Activated CD8-positive, alpha-beta memory T cell treated with anti-CD3 and anti-CD28 coated beads, Interleukin-2, amount 10 ng/mL, durations not matched to agents 7 days and 5 days (primary cell): ENCODE results near the gene PPP1R3E. TPM values are rescaled to one million over a fixed set of nuclear protein-coding genes. Genes with fewer than 3 reads are reported as not detected.
"Not testable (repeated sequence)": the region's sequence is repeated elsewhere in the genome, so short reads cannot be mapped to it uniquely, and the experiment has no call there.

Source experiments
- ATAC-seq: fragments of 150-1000 bp; cut with Tn5 transposase; one replicate; pipeline ENCODE4 v1.10.0; 2021; ENCODE audit warnings: moderate library complexity
- CTCF ChIA-PET: fragments of 350-600 bp; sonication (Branson Sonifier 250); formaldehyde crosslinking; loops from one replicate; lab custom pipeline; 2021; ENCODE audit warnings: antibody characterized with exemption; lab: Charles Lee
- DNase-seq: peaks from one replicate; pipeline ENCODE4 v3.0.0-alpha.2; 2020
- H3K27ac Mint-ChIP-seq: one replicate; pipeline ENCODE4 v1.8.0; 2021; ENCODE audit warnings: mild to moderate bottlenecking, mixed read lengths
- H3K27me3 Mint-ChIP-seq: one replicate; pipeline ENCODE4 v1.8.0; 2021; ENCODE audit warnings: mixed read lengths
- H3K36me3 Mint-ChIP-seq: one replicate; pipeline ENCODE4 v1.8.0; 2021; ENCODE audit warnings: mild to moderate bottlenecking, mixed read lengths
- H3K4me1 Mint-ChIP-seq: one replicate; pipeline ENCODE4 v1.8.0; 2021; ENCODE audit warnings: mixed read lengths
- H3K4me3 Mint-ChIP-seq: one replicate; pipeline ENCODE4 v1.8.0; 2021; ENCODE audit warnings: mild to moderate bottlenecking, moderate library complexity, mixed read lengths
- H3K9me3 Mint-ChIP-seq: one replicate; pipeline ENCODE4 v1.8.0; 2022; ENCODE audit warnings: low read depth, mixed read lengths
- total RNA-seq, 2 experiments: library from RNA; stranded (reverse); gene quantifications; one replicate each; pipeline ENCODE4 v1.2.3, GENCODE V29; 2021

Gene PPP1R3E
- total RNA-seq, 2 experiments from 2014 or later, result 22.0 to 27.4 TPM

DNA sequence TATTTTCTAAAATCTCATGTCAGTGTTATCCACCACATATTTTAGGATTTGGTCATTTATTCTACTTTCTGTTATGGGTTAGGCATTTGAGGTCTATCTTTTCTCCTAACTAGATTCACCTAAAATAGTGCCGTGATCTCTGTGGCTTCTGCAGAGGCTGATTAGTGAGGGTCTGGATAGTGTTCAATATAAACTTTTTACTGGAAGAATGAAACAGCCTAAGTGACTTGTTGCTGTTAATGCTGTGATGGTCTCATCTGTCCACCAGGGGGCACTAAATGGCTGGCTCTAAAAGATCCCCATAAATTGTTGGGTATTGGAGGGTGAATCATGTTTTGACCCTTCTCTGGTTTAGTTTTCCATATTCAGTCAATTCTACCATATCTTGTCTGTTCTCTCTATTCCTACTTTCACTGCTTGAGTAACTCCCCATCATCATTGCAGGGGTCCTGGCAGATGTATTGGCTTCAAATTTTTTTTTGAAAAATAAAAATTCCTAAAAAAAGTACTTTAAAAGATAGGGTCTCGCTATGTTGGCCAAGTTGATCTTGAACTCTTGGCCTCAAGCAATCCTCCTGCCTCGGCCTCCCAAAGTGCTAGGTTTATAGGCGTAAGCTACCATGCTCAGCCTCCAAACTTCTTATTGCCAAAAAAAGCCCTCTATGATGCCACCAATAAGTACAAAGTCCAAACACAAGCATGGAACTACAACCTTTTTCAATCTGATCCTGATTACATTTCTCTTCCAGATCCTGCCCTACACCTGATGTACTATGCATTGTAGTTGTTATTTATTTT lies 25.5 kb upstream of the PPP1R3E start:
- H3K27ac Mint-ChIP-seq, result no peak overlapping the region
- CTCF ChIA-PET, result interaction anchor here (0.9 to 10.7 kb wide), 12 partner anchors 10 to 232 kb away, joined by 3 to 119 read pairs (median 4); partner anchors contain the start of genes CMTM5 and PPP1R3E
- peak; percentile 67 for ATAC-seq

DNA sequence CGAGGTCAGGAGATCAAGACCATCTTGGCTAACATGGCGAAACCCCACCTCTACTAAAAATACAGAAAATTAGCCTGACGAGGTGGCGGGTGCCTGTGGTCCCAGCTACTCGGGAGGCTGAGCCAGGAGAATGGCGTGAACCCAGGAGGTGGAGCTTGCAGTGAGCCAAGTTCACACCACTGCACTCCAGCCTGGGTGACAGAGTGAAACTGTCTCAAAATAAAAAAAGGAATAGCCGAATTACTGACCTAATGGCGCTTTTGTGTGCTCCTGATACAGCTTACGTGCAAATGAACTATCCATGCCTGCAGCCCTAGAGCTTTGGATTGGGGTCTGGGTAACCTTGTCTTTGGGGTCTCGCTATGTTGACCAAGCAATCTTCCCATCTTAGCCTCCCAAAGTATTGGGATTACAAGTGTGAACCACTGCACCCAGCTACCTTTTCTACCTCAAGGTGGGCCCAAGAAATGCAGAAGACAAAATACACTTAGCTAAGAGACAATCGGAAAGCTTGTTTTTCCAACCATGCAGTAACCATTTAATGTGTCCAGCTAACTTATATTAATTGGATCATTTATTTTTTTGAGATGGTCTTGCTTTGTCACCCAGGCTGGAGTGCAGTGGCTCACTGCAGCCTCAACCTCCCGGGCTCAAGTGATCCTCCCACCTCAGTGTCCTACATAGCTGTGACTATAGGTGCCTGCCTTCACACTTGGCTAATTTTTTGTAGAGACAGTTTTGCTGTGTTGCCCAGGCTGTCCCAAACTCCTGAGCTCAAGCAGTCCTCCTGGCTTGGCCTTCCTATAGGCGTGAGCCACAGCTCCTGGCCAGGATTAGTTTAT lies 24.1 kb upstream of the PPP1R3E start:
- DNase-seq (no peak), ATAC-seq (no peak)
- CTCF ChIA-PET, result interaction anchor here (0.6 to 10.7 kb wide), 17 partner anchors 8 to 236 kb away, joined by 3 to 119 read pairs (median 4); partner anchors contain the start of genes CMTM5, HOMEZ and PPP1R3E
- Mint-ChIP-seq H3K4me1 (peaks cover 21% of the 10 kb centered on the region), H3K36me3 (peaks cover 32% of the 10 kb centered on the region), H3K9me3 (no peaks in the 10 kb centered on the region), H3K27me3 (no peaks in the 10 kb centered on the region), H3K27ac (no peak overlapping the region), H3K4me3 (no peak overlapping the region)

More for the DNA sequence above, 25.5 kb upstream of the PPP1R3E start:
- Mint-ChIP-seq H3K9me3 (no peaks in the 10 kb centered on the region), H3K4me1 (peaks cover 10% of the 10 kb centered on the region), H3K4me3 (no peak overlapping the region), H3K36me3 (peaks cover 22% of the 10 kb centered on the region), H3K27me3 (no peaks in the 10 kb centered on the region)
- peak; percentile 76 for DNase-seq

DNA sequence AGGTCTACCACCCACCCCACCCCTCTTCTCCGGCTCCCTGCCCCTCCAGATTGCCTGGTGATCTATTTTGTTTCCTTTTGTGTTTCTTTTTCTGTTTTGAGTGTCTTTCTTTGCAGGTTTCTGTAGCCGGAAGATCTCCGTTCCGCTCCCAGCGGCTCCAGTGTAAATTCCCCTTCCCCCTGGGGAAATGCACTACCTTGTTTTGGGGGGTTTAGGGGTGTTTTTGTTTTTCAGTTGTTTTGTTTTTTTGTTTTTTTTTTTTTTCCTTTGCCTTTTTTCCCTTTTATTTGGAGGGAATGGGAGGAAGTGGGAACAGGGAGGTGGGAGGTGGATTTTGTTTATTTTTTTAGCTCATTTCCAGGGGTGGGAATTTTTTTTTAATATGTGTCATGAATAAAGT lies 23.1 kb upstream of the PPP1R3E start:
- not testable (repeated sequence) for H3K4me3 Mint-ChIP-seq, ATAC-seq, H3K27me3 Mint-ChIP-seq, DNase-seq, H3K9me3 Mint-ChIP-seq, H3K27ac Mint-ChIP-seq
- CTCF ChIA-PET, result interaction anchor here (1.3 to 10.7 kb wide), 7 partner anchors 11 to 237 kb away, joined by 3 to 119 read pairs (median 6); partner anchors contain the start of gene PPP1R3E
- Mint-ChIP-seq H3K4me1 (peaks cover 21% of the 10 kb centered on the region), H3K36me3 (peaks cover 32% of the 10 kb centered on the region)

DNA sequence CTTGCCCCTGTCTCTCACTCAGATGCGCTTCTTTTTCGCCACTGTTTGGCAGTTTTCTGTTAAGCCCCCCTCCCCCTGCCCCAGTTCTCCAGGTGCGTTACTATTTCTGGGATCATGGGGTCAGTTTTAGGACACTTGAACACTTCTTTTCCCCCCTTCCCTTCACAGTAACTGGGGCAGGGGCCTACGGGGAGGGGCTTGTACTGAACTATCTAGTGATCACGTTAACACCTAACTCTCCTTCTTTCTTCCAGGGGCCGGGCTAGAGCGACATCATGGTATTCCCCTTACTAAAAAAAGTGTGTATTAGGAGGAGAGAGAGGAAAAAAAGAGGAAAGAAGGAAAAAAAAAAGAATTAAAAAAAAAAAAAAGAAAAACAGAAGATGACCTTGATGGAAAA lies 22.3 kb upstream of the PPP1R3E start:
- H3K27me3 Mint-ChIP-seq, result no peaks in the 10 kb centered on the region
- H3K4me3 Mint-ChIP-seq, result no peak overlapping the region
- H3K9me3 Mint-ChIP-seq, result no peaks in the 10 kb centered on the region
- peaks cover 33% of the 10 kb centered on the region for H3K36me3 Mint-ChIP-seq
- no peak for ATAC-seq
- DNase-seq, result peak; percentile 23
- no peak overlapping the region for H3K27ac Mint-ChIP-seq
- CTCF ChIA-PET, result interaction anchor here (1.0 to 10.7 kb wide), 2 partner anchors 23 to 204 kb away, joined by 3 to 119 read pairs; partner anchors contain the start of gene PPP1R3E
- H3K4me1 Mint-ChIP-seq, result peaks cover 28% of the 10 kb centered on the region

DNA sequence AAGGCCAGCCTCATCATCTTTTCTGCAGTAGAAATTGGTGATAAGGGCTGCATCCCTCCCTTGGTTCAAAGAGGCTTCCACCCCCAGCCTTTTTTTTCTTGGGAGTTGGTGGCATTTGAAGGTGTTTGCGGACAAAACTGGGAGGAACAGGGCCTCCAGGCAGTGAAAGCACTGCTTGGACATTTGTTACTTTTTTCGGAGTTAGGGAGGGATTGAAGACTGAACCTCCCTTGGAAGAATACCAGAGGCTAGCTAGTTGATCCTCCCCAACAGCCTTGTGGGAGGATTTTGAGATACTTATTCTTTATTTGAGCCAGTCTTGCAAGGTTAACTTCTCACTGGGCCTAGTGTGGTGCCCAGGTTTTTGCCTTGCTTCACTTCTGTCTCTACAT lies 21.8 kb upstream of the PPP1R3E start:
- peak; percentile 23 for DNase-seq
- CTCF ChIA-PET, result interaction anchor here (1.0 to 10.7 kb wide), 3 partner anchors 23 to 204 kb away, joined by 3 to 119 read pairs (median 3); partner anchors contain the start of gene PPP1R3E
- no peak overlapping the region for H3K4me3 Mint-ChIP-seq
- no peak for ATAC-seq
- peaks cover 33% of the 10 kb centered on the region for H3K4me1 Mint-ChIP-seq
- peaks cover 35% of the 10 kb centered on the region for H3K36me3 Mint-ChIP-seq
- no peak overlapping the region for H3K27ac Mint-ChIP-seq
- no peaks in the 10 kb centered on the region for H3K27me3 Mint-ChIP-seq
- H3K9me3 Mint-ChIP-seq, result no peaks in the 10 kb centered on the region

DNA sequence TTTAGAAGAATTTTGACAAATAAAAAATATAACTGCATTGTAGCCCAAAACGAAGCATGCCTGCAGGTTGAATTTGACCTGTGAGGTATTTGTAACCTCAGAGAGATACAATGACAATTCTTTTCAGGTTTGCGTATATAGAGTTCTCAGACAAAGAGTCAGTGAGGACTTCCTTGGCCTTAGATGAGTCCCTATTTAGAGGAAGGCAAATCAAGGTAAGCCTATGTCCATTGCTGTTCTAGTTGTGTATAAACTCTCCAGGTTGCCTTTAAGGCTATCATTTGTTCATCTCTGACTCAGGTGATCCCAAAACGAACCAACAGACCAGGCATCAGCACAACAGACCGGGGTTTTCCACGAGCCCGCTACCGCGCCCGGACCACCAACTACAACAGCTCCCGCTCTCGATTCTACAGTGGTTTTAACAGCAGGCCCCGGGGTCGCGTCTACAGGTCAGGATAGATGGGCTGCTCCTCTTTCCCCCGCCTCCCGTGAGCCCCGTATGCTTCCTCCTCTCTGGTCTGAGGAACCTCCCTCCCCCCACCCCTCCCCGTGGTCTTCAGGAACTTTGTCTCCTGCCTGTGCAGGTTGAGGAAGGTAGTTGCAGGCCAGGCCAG lies 21.3 kb upstream of the PPP1R3E start:
- CTCF ChIA-PET, result interaction anchor here (1.0 to 10.7 kb wide), 3 partner anchors 22 to 203 kb away, joined by 3 to 119 read pairs (median 3); partner anchors contain the start of gene PPP1R3E
- H3K27me3 Mint-ChIP-seq, result no peaks in the 10 kb centered on the region
- ATAC-seq (no peak), DNase-seq (no peak)
- H3K9me3 Mint-ChIP-seq, result no peaks in the 10 kb centered on the region
- H3K27ac Mint-ChIP-seq, result no peak overlapping the region
- H3K4me3 Mint-ChIP-seq, result no peak overlapping the region
- H3K4me1 Mint-ChIP-seq, result peaks cover 33% of the 10 kb centered on the region
- peaks cover 35% of the 10 kb centered on the region for H3K36me3 Mint-ChIP-seq

DNA sequence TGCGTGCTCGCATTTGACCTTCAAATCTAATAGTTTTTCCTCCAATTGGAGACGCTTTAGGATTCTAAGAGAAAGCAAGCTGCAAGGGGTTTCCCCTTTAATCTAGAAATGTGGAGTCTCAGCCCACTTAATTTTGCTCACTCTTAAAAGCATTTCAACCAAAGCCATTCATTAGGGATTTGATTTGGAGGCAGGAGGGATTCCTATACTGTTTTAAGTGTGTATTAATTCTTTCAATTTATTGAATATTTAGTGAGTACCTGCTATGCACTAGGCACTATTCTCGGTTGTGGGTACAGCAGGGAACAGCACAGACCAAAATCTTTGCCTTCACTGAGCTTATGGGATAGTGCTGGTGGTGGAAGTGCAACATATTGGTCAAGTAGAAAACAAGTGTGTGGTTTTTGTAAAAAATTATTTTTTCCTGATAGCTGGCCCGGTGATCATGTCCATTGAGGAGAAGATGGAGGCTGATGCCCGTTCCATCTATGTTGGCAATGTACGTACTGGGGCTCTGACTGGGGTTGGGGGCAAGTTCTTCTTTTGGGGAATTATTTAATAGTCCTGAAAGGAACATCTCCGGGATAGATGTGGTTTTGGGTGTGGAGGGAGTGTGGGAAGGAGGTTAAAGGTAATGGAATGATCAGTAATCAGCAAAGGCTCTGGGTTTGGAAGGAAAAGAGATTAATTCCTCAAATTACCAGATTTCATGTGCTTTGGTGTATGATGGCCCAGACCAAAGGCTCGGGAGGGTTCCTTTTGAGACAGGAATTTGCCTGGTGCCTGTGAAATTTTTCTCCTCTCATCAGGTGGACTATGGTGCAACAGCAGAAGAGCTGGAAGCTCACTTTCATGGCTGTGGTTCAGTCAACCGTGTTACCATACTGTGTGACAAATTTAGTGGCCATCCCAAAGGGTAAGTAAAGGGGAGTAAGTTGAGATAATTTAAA lies 20.2 kb upstream of the PPP1R3E start:
- ATAC-seq (no peak), DNase-seq (no peak)
- Mint-ChIP-seq H3K4me1 (peaks cover 32% of the 10 kb centered on the region), H3K4me3 (peak overlapping the region; percentile 91), H3K36me3 (peaks cover 35% of the 10 kb centered on the region), H3K27ac (peak overlapping the region; percentile 91), H3K27me3 (no peaks in the 10 kb centered on the region), H3K9me3 (no peaks in the 10 kb centered on the region)
- CTCF ChIA-PET, result interaction anchor here (0.9 to 10.7 kb wide), 8 partner anchors 21 to 247 kb away, joined by 3 to 119 read pairs (median 4); partner anchors contain the start of genes ACIN1, C14orf119, HOMEZ and PPP1R3E

DNA sequence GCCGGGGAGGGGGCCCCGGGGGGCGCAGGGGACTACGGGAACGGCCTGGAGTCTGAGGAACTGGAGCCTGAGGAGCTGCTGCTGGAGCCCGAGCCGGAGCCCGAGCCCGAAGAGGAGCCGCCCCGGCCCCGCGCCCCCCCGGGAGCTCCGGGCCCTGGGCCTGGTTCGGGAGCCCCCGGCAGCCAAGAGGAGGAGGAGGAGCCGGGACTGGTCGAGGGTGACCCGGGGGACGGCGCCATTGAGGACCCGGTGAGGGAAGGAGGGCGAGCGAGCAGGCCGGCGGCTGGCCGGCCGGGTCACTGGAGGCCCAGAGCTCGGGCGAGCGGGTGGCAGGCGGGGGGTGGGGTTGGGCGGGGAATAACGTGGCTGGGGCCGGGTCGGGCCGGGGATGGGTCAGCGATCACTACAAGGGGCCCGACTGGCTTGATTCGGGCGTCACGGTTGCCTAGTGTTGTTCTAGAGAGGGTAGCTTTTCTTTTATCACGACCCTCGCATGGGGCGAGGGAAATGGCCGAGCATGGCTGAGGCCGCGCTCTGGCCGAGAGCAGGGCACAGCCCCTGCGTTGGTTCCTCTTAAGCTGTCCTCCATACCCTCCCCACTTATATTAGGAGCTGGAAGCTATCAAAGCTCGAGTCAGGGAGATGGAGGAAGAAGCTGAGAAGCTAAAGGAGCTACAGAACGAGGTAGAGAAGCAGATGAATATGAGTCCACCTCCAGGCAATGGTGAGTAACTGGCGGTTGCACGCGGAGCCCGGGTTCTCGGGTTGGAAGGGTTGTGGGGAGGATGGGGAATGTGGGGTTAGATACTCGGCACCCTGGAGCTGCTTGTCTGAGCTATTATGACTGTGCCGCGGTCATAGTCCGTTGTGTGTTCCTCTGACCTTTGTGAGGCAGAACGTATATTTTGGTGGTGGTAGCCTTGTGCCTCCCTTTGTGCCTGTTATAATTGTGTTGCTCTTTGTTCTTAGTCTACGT lies 19.2 kb upstream of the PPP1R3E start:
- peak overlapping the region; percentile 91 for H3K4me3 Mint-ChIP-seq
- no peaks in the 10 kb centered on the region for H3K27me3 Mint-ChIP-seq
- CTCF ChIA-PET, result interaction anchor here (0.9 to 10.7 kb wide), 16 partner anchors 13 to 253 kb away, joined by 3 to 119 read pairs (median 5); partner anchors contain the start of genes ACIN1, C14orf119, HOMEZ and PPP1R3E

DNA sequence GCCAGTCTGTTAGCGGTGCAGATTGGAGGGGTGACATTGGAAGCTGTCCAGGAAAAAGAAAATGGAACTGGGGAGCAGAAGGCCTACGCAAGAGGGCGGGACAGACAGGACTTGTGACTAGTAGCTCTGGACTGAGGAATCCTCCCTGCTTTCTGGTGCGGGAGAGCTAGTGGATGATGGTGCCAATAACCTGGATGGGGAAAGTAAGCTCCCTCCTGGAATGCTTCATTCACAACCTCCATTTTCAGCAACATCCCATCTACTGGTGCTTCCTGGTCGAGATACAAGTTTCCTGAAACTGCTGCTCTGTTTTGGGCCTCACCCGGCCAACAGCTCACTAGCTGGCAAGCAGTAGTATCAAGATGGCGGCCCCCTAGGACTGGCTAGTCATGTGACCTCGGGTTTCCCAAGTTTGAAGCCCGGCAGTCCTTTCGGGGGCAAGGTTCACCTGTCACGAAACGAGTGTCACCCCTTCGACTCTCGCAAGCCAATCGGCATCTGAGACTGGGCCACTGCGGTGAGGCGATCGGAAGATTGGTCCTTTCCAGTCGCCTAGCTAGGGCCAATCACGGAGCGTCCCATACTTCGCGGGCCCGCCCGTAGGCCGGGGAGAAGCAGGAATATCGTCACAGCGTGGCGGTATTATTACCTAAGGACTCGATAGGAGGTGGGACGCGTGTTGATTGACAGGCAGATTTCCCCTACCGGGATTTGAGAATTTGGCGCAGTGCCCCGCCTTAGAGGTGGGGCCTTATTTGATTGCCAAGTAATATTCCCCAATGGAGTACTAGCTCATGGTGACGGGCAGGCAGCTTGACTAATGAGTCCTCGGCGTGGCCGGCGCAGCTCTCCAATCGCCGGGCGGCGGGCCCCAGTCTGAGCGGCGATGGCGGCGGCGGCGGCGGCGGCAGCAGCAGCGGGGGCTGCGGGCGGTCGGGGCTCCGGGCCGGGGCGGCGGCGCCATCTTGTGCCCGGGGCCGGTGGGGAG lies 18.2 kb upstream of the PPP1R3E start, which contains the start of gene PABPN1:
TSS of gene PABPN1 (plus strand) at position 874 of the 988 bp plus-strand sequence. CDS start at position 887, 13 bp downstream.
- Mint-ChIP-seq H3K4me3 (peak within 1 kb of the TSS; percentile 91), H3K4me1 (peaks cover 32% of the 10 kb centered on the region), H3K27me3 (no peaks in the 10 kb centered on the region), H3K9me3 (no peaks in the 10 kb centered on the region), H3K27ac (peak within 1 kb of the TSS; percentile 94), H3K36me3 (peaks cover 32% of the 10 kb centered on the region)
- CTCF ChIA-PET, result interaction anchor here (0.8 to 10.7 kb wide), 19 partner anchors 14 to 327 kb away, joined by 3 to 119 read pairs (median 4); partner anchors contain the start of genes ACIN1, BCL2L2, C14orf119 and HOMEZ
- DNase-seq (peak; percentile 100), ATAC-seq (peak; percentile 90)

More for the DNA sequence above, 19.2 kb upstream of the PPP1R3E start:
- peak overlapping the region; percentile 91 for H3K27ac Mint-ChIP-seq
- H3K9me3 Mint-ChIP-seq, result no peaks in the 10 kb centered on the region
- H3K4me1 Mint-ChIP-seq, result peaks cover 32% of the 10 kb centered on the region
- DNase-seq (peak; percentile 85), ATAC-seq (peak; percentile 0)
- H3K36me3 Mint-ChIP-seq, result peaks cover 35% of the 10 kb centered on the region
